ENCODE results near the gene PRKAG2.

Gene PRKAG2

GRCh38 chr7:151856098-151856497, 20.8 kb downstream of the PRKAG2 start:
- Histone ChIP-seq H3K4ac (ENCODE audit: low read length) (no peak overlapping the region), H2BK5ac (ENCODE audit: low read length) (no peak overlapping the region), H3K14ac (ENCODE audit: low read length) (no peak overlapping the region), H3K9me3 (replicated peaks in 1 of 2; ENCODE audit: control insufficient read depth in 2 of 2, insufficient read depth in 1 of 2, low read depth in 1 of 2, low read length in 2 of 2) (no peaks in the 10 kb centered on the region), H4K8ac (ENCODE audit: low read depth, low read length) (no peak overlapping the region), H2AK5ac (ENCODE audit: low read depth, low read length) (no peak overlapping the region), H3K79me1 (ENCODE audit: low read depth, low read length) (no peaks in the 10 kb centered on the region), H2AFZ (ENCODE audit: low read length) (no peak overlapping the region), H3K23ac (ENCODE audit: low read depth, low read length, poor library complexity) (no peak overlapping the region), H2BK12ac (ENCODE audit: low read length) (no peak overlapping the region), H3K27ac (replicated peaks; ENCODE audit: low read length) (no peak overlapping the region), H3K27me3 (ENCODE audit: control insufficient read depth in 3 of 3, insufficient read depth in 3 of 3, low read depth in 1 of 3, low read length in 3 of 3) (peaks cover 0 to 37% (median 0%) of the 10 kb centered on the region in 3 experiments), H3K4me3 (ENCODE audit: low read length in 2 of 2) (no peak overlapping the region), H2BK15ac (ENCODE audit: low read length) (no peak overlapping the region), H3K18ac (ENCODE audit: low read length) (no peak overlapping the region), H4K91ac (ENCODE audit: low read depth, low read length, poor library complexity) (no peak overlapping the region), H3K4me2 (ENCODE audit: insufficient read depth, low read length, poor library complexity, severe bottlenecking) (no peak overlapping the region), H3K4me1 (ENCODE audit: control insufficient read depth in 2 of 2, insufficient read depth in 1 of 2, low read depth in 1 of 2, low read length in 2 of 2) (peaks cover 2 to 5% of the 10 kb centered on the region in 2 donors), H2BK120ac (ENCODE audit: low read depth, low read length) (no peak overlapping the region), H3K36me3 (replicated peaks in 1 of 2; ENCODE audit: control insufficient read depth in 2 of 2, insufficient read depth in 2 of 2, low read length in 2 of 2) (no peaks in the 10 kb centered on the region), H3K9ac (ENCODE audit: low read depth, low read length, poor library complexity) (no peak overlapping the region)
- WGBS, 2 donors (ENCODE audit: extremely low coverage in 2 of 2, insufficient read length in 2 of 2, insufficient replicate concordance in 1 of 2) = no CpG with 5 or more reads among the region's 14 CpGs
- DNase-seq (ENCODE audit: low spot score) = no peak

GRCh38 chr7:151854720-151855071, 22.2 kb downstream of the PRKAG2 start:
- H3K23ac ChIP-seq (ENCODE audit: low read depth, low read length, poor library complexity) = peak overlapping the region; percentile 40
- no CpG with 5 or more reads among the region's 7 CpGs for WGBS, 2 donors (ENCODE audit: extremely low coverage in 2 of 2, insufficient read length in 2 of 2, insufficient replicate concordance in 1 of 2)
- no peaks in the 10 kb centered on the region for H3K36me3 ChIP-seq (replicated peaks in 1 of 2; ENCODE audit: control insufficient read depth in 2 of 2, insufficient read depth in 2 of 2, low read length in 2 of 2)
- H3K14ac ChIP-seq (ENCODE audit: low read length) = no peak overlapping the region
- H2BK12ac ChIP-seq (ENCODE audit: low read length) = peak overlapping the region; percentile 93
- H3K18ac ChIP-seq (ENCODE audit: low read length) = peak overlapping the region; percentile 80
- no peaks in the 10 kb centered on the region for H3K79me1 ChIP-seq (ENCODE audit: low read depth, low read length)
- peak overlapping the region; percentile 72 for H2BK15ac ChIP-seq (ENCODE audit: low read length)
- peak overlapping the region; percentile 70 for H4K91ac ChIP-seq (ENCODE audit: low read depth, low read length, poor library complexity)
- no peaks in the 10 kb centered on the region for H3K9me3 ChIP-seq (replicated peaks in 1 of 2; ENCODE audit: control insufficient read depth in 2 of 2, insufficient read depth in 1 of 2, low read depth in 1 of 2, low read length in 2 of 2)
- no peak overlapping the region for H3K4ac ChIP-seq (ENCODE audit: low read length)
- no peak overlapping the region for H4K8ac ChIP-seq (ENCODE audit: low read depth, low read length)
- H2BK120ac ChIP-seq (ENCODE audit: low read depth, low read length) = no peak overlapping the region
- no peak overlapping the region for H2AFZ ChIP-seq (ENCODE audit: low read length)
- H3K4me2 ChIP-seq (ENCODE audit: insufficient read depth, low read length, poor library complexity, severe bottlenecking) = no peak overlapping the region
- peaks cover 2 to 5% of the 10 kb centered on the region in 2 donors for H3K4me1 ChIP-seq (ENCODE audit: control insufficient read depth in 2 of 2, insufficient read depth in 1 of 2, low read depth in 1 of 2, low read length in 2 of 2)
- no peak overlapping the region for H2AK5ac ChIP-seq (ENCODE audit: low read depth, low read length)
- H2BK5ac ChIP-seq (ENCODE audit: low read length) = no peak overlapping the region
- H3K27me3 ChIP-seq (ENCODE audit: control insufficient read depth in 3 of 3, insufficient read depth in 3 of 3, low read depth in 1 of 3, low read length in 3 of 3) = peaks cover 0 to 37% (median 0%) of the 10 kb centered on the region in 3 experiments
- no peak overlapping the region for H3K9ac ChIP-seq (ENCODE audit: low read depth, low read length, poor library complexity)
- no peak for DNase-seq (ENCODE audit: low spot score)
- no peak overlapping the region for H3K27ac ChIP-seq (replicated peaks; ENCODE audit: low read length)
- H3K4me3 ChIP-seq (ENCODE audit: low read length in 2 of 2) = no peak overlapping the region

- DNase-seq (ENCODE audit: low spot score) = no peak
- Histone ChIP-seq H4K91ac (ENCODE audit: low read depth, low read length, poor library complexity) (peak overlapping the region; percentile 70), H4K8ac (ENCODE audit: low read depth, low read length) (no peak overlapping the region), H3K4me2 (ENCODE audit: insufficient read depth, low read length, poor library complexity, severe bottlenecking) (no peak overlapping the region), H3K36me3 (replicated peaks in 1 of 2; ENCODE audit: control insufficient read depth in 2 of 2, insufficient read depth in 2 of 2, low read length in 2 of 2) (no peaks in the 10 kb centered on the region), H2AFZ (ENCODE audit: low read length) (no peak overlapping the region), H2BK12ac (ENCODE audit: low read length) (peak overlapping the region; percentile 93), H3K23ac (ENCODE audit: low read depth, low read length, poor library complexity) (peak overlapping the region; percentile 40), H3K4me1 (ENCODE audit: control insufficient read depth in 2 of 2, insufficient read depth in 1 of 2, low read depth in 1 of 2, low read length in 2 of 2) (peaks cover 2 to 5% of the 10 kb centered on the region in 2 donors), H3K9ac (ENCODE audit: low read depth, low read length, poor library complexity) (peak overlapping the region; percentile 38), H3K18ac (ENCODE audit: low read length) (peak overlapping the region; percentile 80), H2BK15ac (ENCODE audit: low read length) (peak overlapping the region; percentile 72), H2BK5ac (ENCODE audit: low read length) (no peak overlapping the region), H3K4ac (ENCODE audit: low read length) (no peak overlapping the region), H3K79me1 (ENCODE audit: low read depth, low read length) (no peaks in the 10 kb centered on the region), H3K14ac (ENCODE audit: low read length) (no peak overlapping the region), H2BK120ac (ENCODE audit: low read depth, low read length) (no peak overlapping the region), H3K9me3 (replicated peaks in 1 of 2; ENCODE audit: control insufficient read depth in 2 of 2, insufficient read depth in 1 of 2, low read depth in 1 of 2, low read length in 2 of 2) (no peaks in the 10 kb centered on the region), H3K4me3 (ENCODE audit: low read length in 2 of 2) (no peak overlapping the region), H3K27me3 (ENCODE audit: control insufficient read depth in 3 of 3, insufficient read depth in 3 of 3, low read depth in 1 of 3, low read length in 3 of 3) (peaks cover 0 to 37% (median 0%) of the 10 kb centered on the region in 3 experiments), H2AK5ac (ENCODE audit: low read depth, low read length) (peak overlapping the region; percentile 32), H3K27ac (replicated peaks; ENCODE audit: low read length) (no peak overlapping the region)
- WGBS, 2 donors (ENCODE audit: extremely low coverage in 2 of 2, insufficient read length in 2 of 2, insufficient replicate concordance in 1 of 2) = no CpG with 5 or more reads among the region's 18 CpGs
Observed at GRCh38 chr7:151853896-151854719, 22.8 kb downstream of the PRKAG2 start.

- H4K8ac ChIP-seq (ENCODE audit: low read depth, low read length) = no peak overlapping the region
- H3K23ac ChIP-seq (ENCODE audit: low read depth, low read length, poor library complexity) = no peak overlapping the region
- no peak overlapping the region for H4K91ac ChIP-seq (ENCODE audit: low read depth, low read length, poor library complexity)
- no peaks in the 10 kb centered on the region for H3K9me3 ChIP-seq (replicated peaks in 1 of 2; ENCODE audit: control insufficient read depth in 2 of 2, insufficient read depth in 1 of 2, low read depth in 1 of 2, low read length in 2 of 2)
- H3K4me1 ChIP-seq (ENCODE audit: control insufficient read depth in 2 of 2, insufficient read depth in 1 of 2, low read depth in 1 of 2, low read length in 2 of 2) = peaks cover 2 to 7% of the 10 kb centered on the region in 2 donors
- no peaks in the 10 kb centered on the region for H3K36me3 ChIP-seq (replicated peaks in 1 of 2; ENCODE audit: control insufficient read depth in 2 of 2, insufficient read depth in 2 of 2, low read length in 2 of 2)
- no peak overlapping the region for H2BK120ac ChIP-seq (ENCODE audit: low read depth, low read length)
- peak overlapping the region; percentile 25 for H2AK5ac ChIP-seq (ENCODE audit: low read depth, low read length)
- no peak overlapping the region for H3K4me3 ChIP-seq (ENCODE audit: low read length in 2 of 2)
- H2BK15ac ChIP-seq (ENCODE audit: low read length) = no peak overlapping the region
- H3K9ac ChIP-seq (ENCODE audit: low read depth, low read length, poor library complexity) = no peak overlapping the region
- no peak overlapping the region for H3K27ac ChIP-seq (replicated peaks; ENCODE audit: low read length)
- no peak overlapping the region for H3K4ac ChIP-seq (ENCODE audit: low read length)
- no peak overlapping the region for H3K4me2 ChIP-seq (ENCODE audit: insufficient read depth, low read length, poor library complexity, severe bottlenecking)
- peak overlapping the region; percentile 59 for H3K18ac ChIP-seq (ENCODE audit: low read length)
- no peaks in the 10 kb centered on the region for H3K79me1 ChIP-seq (ENCODE audit: low read depth, low read length)
- H2AFZ ChIP-seq (ENCODE audit: low read length) = no peak overlapping the region
- H2BK5ac ChIP-seq (ENCODE audit: low read length) = no peak overlapping the region
- WGBS, 2 donors (ENCODE audit: extremely low coverage in 2 of 2, insufficient read length in 2 of 2, insufficient replicate concordance in 1 of 2) = no CpG with 5 or more reads among the region's 19 CpGs
- H3K27me3 ChIP-seq (ENCODE audit: control insufficient read depth in 3 of 3, insufficient read depth in 3 of 3, low read depth in 1 of 3, low read length in 3 of 3) = peaks cover 0 to 29% (median 0%) of the 10 kb centered on the region in 3 experiments
- H3K14ac ChIP-seq (ENCODE audit: low read length) = no peak overlapping the region
- DNase-seq (ENCODE audit: low spot score) = no peak
- H2BK12ac ChIP-seq (ENCODE audit: low read length) = no peak overlapping the region
Observed at GRCh38 chr7:151852486-151853396, 24.2 kb downstream of the PRKAG2 start.
